Ramos (cell line): ENCODE results near the gene MACC1.
"Not testable (repeated sequence)": the region's sequence is repeated elsewhere in the genome, so short reads cannot be mapped to it uniquely, and the experiment has no call there.

Experiments
- in situ Hi-C: fragments of 300-500 bp; cut with MboI; formaldehyde crosslinking; loops from one replicate; pipeline ENCODE4 v1.14.3; 2022; ENCODE audit warnings: low sequenced_read_pairs; ENCODE audit not compliant: unreplicated experiment

MACC1 gene

DNA sequence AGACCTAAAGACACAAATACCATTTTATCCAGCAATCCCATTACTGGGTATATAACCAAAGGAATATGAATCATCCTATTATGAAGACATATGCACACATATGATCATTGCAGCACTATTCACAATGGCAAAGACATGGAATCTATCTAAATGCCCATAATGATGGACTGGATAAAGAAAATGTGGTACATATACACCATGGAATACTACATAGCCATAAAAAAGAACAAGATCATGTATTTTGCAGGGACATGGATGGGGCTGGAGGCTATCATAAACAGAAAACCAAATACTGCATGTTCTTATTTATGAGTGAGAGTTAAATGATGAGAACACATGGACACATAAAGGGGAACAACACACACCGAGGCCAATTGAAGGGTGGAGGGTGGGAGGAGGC is 3.8 kb downstream of the MACC1 start:
- in situ Hi-C loops, result no loop called here

DNA sequence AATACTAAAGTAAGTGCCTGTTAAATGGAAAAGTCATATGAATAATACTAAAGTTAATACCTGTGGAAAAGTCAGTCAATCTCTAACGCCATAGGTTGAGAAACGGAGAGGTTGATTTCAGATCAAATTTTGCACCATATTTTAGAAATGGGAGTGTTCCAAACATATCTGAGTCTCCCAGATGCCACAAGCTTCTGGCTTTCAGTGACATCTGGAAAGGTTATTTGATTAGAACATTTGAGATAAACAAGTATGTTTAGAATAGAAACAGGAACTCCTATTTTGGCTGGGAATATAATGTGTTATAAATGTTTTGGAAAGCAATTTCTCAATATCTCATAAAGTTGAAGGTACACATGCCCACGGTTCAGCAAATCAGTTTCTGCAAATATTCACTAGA is 5.8 kb downstream of the MACC1 start:
- in situ Hi-C loops, result no loop called here

DNA sequence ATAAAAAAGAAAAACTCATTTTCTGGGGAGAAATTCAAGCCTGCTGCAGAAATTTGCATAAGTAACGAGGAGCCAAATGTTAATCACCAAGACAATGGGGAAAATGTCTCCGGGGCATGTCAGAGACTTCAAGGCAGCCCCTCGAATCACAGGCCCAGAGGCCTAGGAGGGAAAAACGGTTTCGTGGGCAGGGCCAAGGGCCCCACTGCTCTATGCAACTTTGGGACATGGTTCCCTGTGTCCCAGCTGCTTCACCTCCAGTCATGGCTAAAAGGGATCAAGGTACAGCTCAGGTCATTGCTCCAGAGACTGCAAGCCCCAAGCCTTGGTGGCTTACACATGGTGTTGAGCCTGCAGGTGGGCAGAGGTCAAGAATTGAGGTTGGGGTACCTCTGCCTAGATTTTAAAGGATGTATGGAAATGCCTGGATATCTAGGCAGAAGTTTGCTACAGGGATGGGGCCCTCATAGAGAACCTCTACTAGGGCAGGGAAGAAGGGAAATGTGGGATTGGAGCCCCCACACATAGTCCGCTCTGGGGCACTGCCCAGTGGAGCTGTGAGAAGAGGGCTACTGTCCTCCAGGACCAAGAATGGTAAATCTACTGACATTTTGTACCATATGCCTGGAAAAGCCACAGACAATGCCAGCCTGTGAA is 8.4 kb downstream of the MACC1 start:
- in situ Hi-C loops, result no loop called here

DNA sequence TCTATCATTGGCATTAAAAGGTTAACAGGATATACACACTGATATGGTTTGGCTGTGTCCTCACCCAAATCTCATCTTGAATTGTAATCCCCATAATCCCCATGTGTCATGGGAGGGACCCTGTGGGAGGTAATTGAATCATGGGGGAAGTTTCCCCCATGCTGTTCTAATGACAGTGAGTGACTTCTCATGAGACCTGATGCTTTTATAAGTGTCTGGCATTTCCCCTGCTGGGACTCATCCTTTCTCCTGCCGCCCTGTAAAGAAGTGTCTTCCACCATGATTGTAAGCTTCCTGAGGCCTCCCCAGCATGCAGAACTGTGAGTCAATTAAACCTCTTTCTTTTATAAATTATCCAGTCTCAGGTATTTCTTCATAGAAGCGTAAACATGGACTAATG is 9.4 kb downstream of the MACC1 start:
- in situ Hi-C loops, result not testable (repeated sequence)

DNA sequence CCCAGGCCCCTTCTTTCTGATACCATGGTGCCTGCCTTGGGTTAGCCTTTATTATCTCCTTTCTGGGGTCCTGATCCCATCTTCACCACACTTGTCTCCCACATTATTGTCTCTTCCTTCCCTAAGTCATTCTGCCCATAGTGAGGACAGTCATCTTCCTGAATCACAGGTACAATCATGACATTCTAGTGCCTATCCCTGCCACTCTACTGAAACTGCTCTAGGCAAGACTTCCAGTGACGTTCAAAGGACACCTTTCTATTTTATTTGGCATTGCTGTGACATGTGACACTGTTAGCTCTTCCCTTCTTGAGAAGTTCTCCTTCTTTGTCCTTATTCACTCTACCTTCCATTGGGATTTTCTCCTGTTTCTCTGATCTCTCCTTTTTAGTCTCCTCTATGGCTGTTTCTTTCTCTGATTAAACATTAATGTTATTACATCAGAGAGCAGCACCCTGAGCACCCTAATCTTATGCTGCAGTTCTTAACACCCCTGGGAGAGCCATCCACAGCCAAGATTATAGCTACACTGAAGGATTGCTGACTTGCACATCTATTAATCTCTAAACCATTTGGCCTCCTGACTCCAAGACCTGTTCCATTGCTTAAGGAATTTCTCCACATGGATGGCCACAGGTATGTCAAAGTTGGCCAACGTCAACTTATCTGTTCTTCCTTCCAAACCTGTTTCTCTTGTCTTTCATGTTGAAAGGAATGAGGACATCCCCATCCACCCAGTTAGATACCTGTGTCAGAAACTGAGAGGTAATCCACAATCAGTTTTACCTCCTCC is 10.9 kb downstream of the MACC1 start:
- in situ Hi-C loops, result no loop called here

DNA sequence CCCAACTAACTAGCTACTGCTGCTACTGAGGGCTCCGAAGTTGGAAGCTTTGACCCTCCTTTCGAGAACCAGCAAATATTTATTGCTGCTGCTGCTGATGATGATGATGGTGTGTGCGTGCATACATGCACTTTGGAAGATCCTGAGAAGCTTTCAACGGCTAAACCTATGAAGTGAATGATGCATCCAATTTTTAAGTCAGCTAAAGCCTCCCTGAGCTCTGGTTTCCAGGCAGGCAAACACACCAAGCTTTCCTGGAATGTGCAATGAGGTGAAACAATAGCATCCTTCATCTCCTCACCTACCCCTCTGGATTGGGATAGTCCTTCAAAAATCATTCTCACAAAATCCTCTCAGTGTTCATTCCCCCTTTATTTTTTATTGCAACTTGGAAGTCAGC is 13.9 kb downstream of the MACC1 start:
- in situ Hi-C loops, result no loop called here

DNA sequence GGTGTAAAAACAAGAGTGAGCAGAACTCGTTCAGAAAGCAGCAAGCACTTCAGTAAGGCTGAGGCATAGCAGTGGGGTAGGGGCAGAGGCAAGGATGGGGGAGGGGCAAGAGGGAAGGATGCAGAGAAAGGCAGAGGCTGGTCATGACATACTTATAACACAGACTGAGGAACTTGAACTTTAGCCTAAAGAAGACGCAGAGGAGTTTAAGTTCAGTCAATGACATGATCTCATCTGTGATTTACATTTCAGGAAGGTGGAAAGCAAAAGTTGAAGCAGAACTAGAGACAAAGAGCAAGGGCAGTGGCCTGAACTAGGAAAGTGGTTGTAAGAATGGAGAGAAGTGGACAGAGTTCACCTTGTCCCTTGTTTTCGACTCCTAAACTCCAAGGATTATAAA is 15.8 kb downstream of the MACC1 start:
- in situ Hi-C loops, result no loop called here

DNA sequence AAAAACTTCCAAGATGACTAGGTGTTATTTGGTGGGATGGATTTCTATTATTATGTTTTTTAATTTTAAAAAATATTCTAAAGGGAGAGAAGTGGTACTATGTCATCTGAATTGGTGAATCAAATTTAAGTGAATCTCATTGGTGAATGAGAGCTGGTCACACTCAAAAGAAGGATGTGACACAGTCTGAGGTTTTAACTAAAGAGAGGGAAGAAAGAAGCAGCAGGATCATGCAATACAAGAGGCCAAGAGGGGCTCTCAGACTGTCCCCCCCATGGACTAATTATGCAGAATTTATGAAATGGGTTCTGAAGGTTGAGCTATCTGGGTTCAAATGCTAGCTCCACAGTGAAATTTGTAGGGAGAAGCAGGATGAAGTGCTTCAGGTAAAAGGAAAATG is 16.2 kb downstream of the MACC1 start:
- in situ Hi-C loops, result no loop called here

DNA sequence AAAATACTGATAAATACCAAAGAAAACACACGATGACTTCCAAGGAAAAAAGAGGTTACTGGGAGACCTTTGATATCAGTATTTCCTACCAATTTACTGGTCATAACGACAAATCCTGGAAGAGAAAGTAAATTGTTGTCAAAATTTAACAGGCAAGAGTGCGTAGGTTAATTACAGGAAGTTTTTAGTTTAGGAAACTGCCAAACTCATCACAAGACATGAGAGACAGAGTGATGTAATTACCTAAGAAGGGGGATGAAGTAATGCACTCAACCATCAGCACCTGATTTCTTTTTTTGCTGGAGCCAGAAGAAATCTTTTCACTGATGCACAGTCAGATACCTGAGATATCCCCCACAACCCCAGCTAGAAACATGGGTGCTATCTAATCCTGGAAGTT is 16.8 kb downstream of the MACC1 start:
- in situ Hi-C loops, result no loop called here

DNA sequence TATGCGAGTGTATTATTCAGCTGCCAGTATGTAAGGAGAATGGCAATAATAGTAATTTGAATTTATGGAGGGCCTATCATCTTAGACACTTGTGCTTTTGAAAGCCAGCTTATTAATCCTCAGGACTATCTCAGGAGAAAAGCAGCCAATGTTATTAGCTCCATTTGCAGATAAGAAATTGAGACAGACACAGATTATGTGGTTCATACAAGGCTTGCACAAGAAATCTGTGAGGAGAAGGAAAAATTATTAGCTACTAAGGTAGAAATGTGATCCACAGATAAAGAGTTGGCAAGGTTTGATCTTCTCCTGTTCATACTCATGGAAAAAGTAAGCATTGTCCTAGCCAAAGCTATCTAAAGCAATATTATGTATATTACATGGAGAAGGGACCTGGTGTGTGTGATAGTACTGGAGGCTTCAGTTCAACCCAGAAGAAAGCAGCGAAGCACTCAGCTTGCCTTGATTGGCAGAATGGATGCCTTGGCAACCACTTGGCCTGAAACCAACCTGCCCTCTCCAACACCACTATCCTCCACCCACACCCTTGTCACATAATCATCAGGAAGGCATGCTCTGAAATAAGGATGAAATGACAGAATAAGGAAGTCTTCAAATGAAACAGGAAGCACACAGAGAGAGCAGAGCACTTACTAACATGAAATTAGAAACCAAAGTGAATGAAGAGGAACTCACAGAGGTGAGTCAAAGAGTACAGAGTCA is 18.0 kb downstream of the MACC1 start:
- in situ Hi-C loops, result no loop called here

DNA sequence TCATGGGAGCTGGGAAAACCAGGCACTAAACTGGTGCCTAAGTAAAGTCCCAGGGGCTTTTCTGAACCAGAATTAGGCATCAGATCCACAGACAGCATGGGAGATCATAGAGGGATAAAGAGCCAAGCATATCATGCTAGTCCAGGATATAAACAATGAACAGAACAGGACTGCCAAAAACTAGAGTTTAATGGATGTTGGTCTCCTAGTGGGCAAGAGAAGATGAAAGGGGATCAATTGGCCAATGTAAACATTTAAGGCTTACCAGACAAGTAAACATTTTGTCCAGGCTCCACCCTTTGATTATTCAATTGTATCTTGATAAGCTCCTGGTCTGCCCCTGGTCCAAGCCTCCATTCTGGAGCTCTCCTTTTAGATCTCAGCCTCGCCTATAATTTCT is 18.9 kb downstream of the MACC1 start:
- in situ Hi-C loops, result no loop called here

DNA sequence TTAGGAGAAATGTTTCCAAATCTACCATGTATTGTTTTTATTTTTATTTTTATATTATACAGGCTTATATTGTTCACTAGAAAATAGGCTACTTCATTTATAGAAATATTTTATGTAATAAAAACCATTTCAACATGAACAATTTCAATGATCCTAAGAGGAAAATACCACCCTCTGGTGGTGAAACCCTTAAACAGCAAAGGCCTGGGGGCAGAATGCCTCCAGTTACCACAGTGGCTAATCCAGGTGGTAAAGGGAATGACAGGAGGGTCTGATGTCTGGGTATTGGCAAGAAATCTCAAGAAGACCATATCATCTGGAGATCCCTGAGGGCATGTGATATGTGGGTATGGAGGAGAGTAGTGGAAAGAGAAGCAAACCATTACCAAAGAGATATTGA is 19.3 kb downstream of the MACC1 start:
- in situ Hi-C loops, result no loop called here

DNA sequence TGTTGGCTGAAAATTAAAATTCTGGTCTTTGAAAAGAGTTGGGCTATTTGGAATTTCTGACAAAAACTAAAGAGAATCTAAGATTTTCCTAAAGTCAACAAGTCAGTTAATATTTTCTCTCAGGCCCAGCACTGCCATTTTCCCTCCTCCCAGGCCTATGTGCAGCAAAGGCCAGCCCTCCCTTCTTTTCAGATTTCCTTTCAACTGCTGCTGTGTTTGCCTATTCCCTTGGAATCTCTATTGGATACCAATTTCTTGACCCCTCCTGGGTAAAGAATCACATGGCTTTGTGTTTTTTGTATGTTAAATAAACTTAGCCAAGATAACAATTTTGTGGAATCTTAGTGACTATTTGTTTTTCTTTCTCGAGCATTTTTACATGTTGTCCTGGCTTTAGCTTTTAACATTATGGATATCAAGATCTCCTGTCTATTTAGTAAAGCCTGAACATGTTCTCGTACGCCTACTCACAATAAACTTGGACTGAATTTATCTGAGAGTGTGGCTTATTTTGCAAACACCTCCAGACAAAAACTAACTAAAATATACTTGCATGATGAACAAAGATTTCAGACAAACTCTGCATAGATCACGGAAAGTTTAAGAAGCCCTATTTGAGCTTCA is 19.9 kb downstream of the MACC1 start:
- in situ Hi-C loops, result no loop called here

DNA sequence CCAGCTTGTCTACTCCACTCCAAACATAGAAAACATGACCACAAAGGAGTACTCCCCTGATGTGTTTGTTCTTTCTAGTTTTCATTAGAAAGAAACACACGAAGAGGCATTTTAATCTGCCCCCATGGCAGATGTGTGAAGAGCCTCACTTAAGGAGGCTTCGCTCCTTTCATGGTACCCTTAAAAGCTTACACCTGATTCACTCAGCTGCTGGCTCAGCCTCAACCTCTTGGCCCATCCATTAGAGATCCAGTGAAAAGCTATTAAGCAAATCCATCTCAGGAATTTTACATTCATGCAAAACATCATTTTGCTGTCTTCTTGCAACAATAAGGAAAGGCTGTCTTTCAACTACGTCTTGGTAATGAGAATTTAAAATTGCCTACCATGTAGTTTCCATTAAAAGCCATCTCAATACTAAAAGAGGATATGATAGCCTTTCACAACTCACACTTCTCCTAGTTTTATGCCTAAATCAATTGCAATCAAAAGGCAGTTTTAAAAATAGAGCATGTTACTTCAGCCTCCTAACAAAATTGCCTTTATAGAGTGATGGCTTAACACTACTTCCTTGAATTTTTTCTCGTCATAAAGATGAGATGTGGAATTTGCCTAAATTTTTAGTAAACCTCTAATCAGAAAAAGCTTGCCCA is 22.7 kb downstream of the MACC1 start:
- in situ Hi-C loops, result no loop called here

DNA sequence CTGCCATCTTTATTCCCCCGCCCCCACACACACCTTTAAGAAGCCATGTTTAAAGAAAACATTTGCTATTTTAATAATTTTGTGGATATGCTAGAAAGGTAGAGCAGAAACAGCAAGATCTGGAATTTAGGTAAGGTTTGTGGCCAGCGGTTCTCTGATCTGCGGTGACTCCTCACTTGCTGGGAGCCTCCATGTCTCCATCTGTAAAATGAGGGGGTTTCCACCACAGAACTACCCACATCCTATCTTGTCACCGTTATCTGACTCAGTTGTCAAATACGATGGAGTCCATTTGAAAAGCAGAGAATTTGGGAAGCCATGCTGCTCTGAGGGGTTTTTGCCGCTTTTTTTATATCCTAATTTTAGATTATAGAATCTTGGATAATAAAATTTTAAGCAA is 23.3 kb downstream of the MACC1 start:
- in situ Hi-C loops, result no loop called here

DNA sequence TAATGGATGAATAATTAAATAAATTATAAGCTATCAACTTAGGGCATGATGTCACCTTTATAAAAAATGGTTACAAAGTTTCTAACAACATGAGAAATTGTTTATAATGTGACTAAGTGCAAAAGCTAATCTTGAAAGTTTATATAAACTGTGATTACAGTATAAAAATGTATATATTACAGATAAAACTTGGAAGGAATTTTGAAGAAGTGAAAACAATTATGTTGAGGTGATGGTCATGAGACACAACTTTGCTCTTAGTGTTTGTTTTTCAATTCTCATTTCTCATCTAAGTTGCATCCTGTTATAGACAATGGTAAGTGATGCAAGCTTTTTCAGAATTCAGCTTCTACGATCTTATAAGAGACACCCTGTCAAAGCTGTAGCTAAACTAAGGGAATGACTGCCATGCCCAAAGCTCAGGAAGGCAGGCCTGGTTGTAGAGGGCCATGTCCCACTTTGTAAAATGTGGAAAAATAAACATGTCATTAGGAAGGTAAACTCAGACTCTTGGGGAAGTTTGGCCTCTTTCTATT is 23.9 kb downstream of the MACC1 start:
- in situ Hi-C loops, result no loop called here

DNA sequence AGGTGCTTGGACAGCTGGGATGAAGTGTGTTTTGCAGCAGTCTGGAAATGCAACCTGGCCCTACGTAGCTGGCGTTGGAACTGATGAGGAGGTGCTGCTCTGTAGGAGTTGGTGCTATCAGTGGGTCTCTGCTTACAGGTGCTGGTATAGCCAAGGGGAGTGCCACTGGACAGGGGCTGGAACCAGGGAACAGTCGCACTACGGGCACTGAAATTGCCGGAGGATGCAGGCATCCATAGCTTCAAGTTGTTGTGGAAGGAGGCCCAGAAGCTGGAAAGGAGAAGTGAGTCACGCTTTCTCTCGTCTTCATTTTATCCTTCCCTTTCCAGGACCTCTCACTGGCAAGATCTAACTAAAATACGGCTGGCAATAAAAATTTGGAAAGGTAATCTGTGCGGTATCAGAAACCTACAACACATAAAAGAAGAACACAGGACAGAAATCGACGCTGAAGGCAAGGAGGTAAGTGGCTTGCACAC is 25.8 kb downstream of the MACC1 start:
- in situ Hi-C loops, result no loop called here

DNA sequence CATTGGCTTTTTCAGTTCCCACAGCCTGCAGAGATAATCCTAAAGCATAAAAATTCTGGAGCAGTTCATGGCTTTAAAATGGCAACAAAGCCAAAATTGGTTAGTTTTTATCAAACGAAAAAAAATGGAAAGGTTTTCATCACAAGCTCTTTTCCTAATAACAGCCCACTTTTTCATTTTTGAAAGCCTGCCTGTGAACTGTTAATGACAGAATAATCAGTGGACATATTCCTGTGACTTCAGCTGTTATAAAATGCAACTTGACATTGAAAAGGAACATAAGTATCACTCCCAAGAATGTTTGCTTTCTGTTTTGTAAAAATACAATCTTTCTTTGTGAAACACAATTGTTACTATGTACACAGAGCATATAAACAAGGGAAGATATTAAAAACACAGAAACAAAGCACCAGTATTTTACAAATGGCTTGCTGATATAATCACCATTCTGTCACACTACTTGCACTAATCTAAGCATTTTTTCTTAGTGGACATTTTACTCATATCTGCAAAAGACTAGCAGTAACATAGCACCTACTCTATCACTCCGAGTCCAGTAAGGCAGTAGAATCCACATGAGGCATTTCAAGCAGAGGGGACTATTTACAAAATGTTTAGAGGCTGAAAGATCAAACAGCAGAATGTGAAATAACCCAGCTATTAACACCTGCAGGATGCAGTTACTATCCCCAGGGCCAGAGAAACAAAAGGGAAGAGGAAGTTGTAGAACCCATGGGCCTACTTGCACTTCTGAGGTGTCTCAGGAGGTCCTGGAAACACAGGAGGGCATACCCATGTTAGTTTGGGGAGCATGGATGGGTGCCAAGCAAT is 26.4 kb downstream of the MACC1 start:
- in situ Hi-C loops, result no loop called here

DNA sequence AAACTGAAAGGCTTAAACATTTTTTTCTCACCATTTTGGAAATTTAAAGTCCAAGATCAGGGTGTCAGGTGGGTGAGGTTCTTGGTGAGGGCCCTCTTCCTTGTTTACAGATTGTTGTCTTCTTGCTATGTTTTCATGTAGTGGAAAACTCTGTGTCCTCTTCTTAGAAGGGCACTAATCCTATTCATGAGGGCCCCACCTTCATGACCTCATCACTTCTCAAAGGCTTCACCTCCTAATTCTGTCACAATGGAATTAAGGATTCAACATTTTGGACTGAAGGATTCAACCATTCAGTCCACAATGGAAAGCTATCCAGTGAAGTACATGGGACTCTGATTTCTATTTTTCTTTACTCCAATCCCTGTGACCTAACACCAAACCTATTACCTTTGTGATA is 27.3 kb downstream of the MACC1 start:
- in situ Hi-C loops, result no loop called here
